Small intestine (tissue), 7 donors: ENCODE measurements around the gene CD14. TPM values are rescaled to one million over a fixed set of nuclear protein-coding genes. Genes with fewer than 3 reads are reported as not detected.
"Not testable (repeated sequence)": the region's sequence is repeated elsewhere in the genome, so short reads cannot be mapped to it uniquely, and the experiment has no call there.

Experiments used
- DNase-seq, 2 donors: peaks; one replicate each; pipeline versions ENCODE4 v3.0.0 to v3.0.0-alpha.2; 2013
- FAIRE-seq: peaks from 2 replicates; lab custom pipeline; 2012; peaks lifted over from hg19 to GRCh38; lab: Jason Lieb, UNC
- H3K27ac ChIP-seq, 3 donors: one replicate each; pipeline ENCODE4 v1.5.1; 2013; ENCODE audit warnings: low read length in 2 of 3, mild to moderate bottlenecking in 2 of 3, control low read depth in 1 of 3, inconsistent platforms in 1 of 3, low read depth in 1 of 3, moderate library complexity in 1 of 3
- H3K27me3 ChIP-seq, 3 donors: one replicate each; pipeline ENCODE4 v1.6.1; 2013; ENCODE audit warnings: low read length in 3 of 3, inconsistent platforms in 1 of 3; ENCODE audit not compliant: control insufficient read depth in 3 of 3, insufficient read depth in 3 of 3
- H3K36me3 ChIP-seq, 3 donors: one replicate each; pipeline ENCODE4 v1.6.1; 2013; ENCODE audit warnings: low read length in 3 of 3, inconsistent platforms in 1 of 3, low read depth in 1 of 3, mild to moderate bottlenecking in 1 of 3, moderate library complexity in 1 of 3; ENCODE audit not compliant: control insufficient read depth in 3 of 3, insufficient read depth in 2 of 3
- H3K4me1 ChIP-seq, 3 donors: one replicate each; pipeline ENCODE4 v1.6.1; 2013; ENCODE audit warnings: low read length in 2 of 3, inconsistent platforms in 1 of 3, low read depth in 1 of 3, mild to moderate bottlenecking in 1 of 3, moderate library complexity in 1 of 3; ENCODE audit not compliant: control insufficient read depth in 3 of 3, insufficient read depth in 2 of 3
- H3K4me3 ChIP-seq, 3 donors: one replicate each; pipeline ENCODE4 v1.5.1; 2013; ENCODE audit warnings: low read length in 3 of 3, control low read depth in 1 of 3, inconsistent platforms in 1 of 3, low read depth in 1 of 3, mild to moderate bottlenecking in 1 of 3, moderate library complexity in 1 of 3
- H3K9me3 ChIP-seq, 2 donors: one replicate each; pipeline ENCODE4 v1.6.1; 2013; ENCODE audit warnings: low read depth in 1 of 2, low read length in 1 of 2; ENCODE audit not compliant: control insufficient read depth in 2 of 2, insufficient read depth in 1 of 2
- WGBS, 3 donors: extraction: QIAGEN DNeasy Blood & Tissue Kit; methylation state at CpG; one replicate each; pipeline ENCODE4 v1.1.7; 2013; 5-methylcytosine and 5-hydroxymethylcytosine counted together
- polyA plus RNA-seq, 4 donors: library from polyadenylated mRNA; stranded (reverse) in 3 of 4; unstranded in 1 of 4; fragments of 200-250 nt in 3 of 4; fragments of 120-200 nt in 1 of 4; gene quantifications; one replicate each; pipeline versions ENCODE4 v1.2.1 to v1.2.3, GENCODE V29; 2013
- donor health status: healthy with polysubstance abuse.
- donor health status: control.
- donor health status: control.
- donor health status: Bipolar disorder and iron deficiency.
- donor health status: healthy.

CD14 gene
- polyA plus RNA-seq, 4 donors, result 3.1 to 30.3 (median 8.5) TPM

- Histone ChIP-seq H3K27me3 (no peaks in the 10 kb centered on the region), H3K36me3 (no peaks in the 10 kb centered on the region), H3K27ac (no peak overlapping the region), H3K4me3 (no peak overlapping the region), H3K9me3 (no peaks in the 10 kb centered on the region), H3K4me1 (no peaks in the 10 kb centered on the region)
- DNase-seq, result peak; percentile 28 to 42
- FAIRE-seq, result no peak
Measured at GRCh38 chr5:140600096-140600495, 32.9 kb downstream of the CD14 start.

- FAIRE-seq (no peak), DNase-seq (no peak)
- Histone ChIP-seq H3K27me3 (no peaks in the 10 kb centered on the region), H3K4me1 (no peaks in the 10 kb centered on the region), H3K4me3 (no peak overlapping the region), H3K9me3 (no peaks in the 10 kb centered on the region), H3K36me3 (no peaks in the 10 kb centered on the region), H3K27ac (no peak overlapping the region)
- 85 to 93% (median 93%) methylated on average over 2 of the region's 2 CpGs for WGBS, 3 donors
Measured at GRCh38 chr5:140598836-140599235, 34.1 kb downstream of the CD14 start.

- no peak for FAIRE-seq
- 63 to 77% (median 70%) methylated on average over 1 of the region's 1 CpG for WGBS, 3 donors
- no peak for DNase-seq
- H3K4me1 ChIP-seq, result no peaks in the 10 kb centered on the region
- H3K9me3 ChIP-seq, result no peaks in the 10 kb centered on the region
- H3K4me3 ChIP-seq, result no peak overlapping the region
- H3K27me3 ChIP-seq, result no peaks in the 10 kb centered on the region
- H3K27ac ChIP-seq, result no peak overlapping the region
- no peaks in the 10 kb centered on the region for H3K36me3 ChIP-seq
Measured at GRCh38 chr5:140596321-140596741, 36.6 kb downstream of the CD14 start.

GRCh38 chr5:140595538-140596300 lies 37.3 kb downstream of the CD14 start:
- H3K27me3 ChIP-seq, result no peaks in the 10 kb centered on the region
- no peak overlapping the region for H3K27ac ChIP-seq
- WGBS, 3 donors, result 53 to 58% (median 58%) methylated on average over 5 of the region's 5 CpGs
- H3K36me3 ChIP-seq, result no peaks in the 10 kb centered on the region
- no peaks in the 10 kb centered on the region for H3K9me3 ChIP-seq
- peak; percentile 50 to 56 for DNase-seq
- no peak overlapping the region for H3K4me3 ChIP-seq
- no peak for FAIRE-seq
- no peaks in the 10 kb centered on the region for H3K4me1 ChIP-seq

GRCh38 chr5:140594169-140594568 lies 38.8 kb downstream of the CD14 start:
- Histone ChIP-seq H3K36me3 (no peaks in the 10 kb centered on the region), H3K27ac (no peak overlapping the region), H3K4me3 (no peak overlapping the region), H3K9me3 (no peaks in the 10 kb centered on the region), H3K27me3 (no peaks in the 10 kb centered on the region), H3K4me1 (no peaks in the 10 kb centered on the region)
- FAIRE-seq, result no peak
- DNase-seq, result no peak
- 63 to 80% (median 76%) methylated on average over 4 to 6 of the region's 6 CpGs for WGBS, 3 donors

- H3K4me1 ChIP-seq, H3K27ac ChIP-seq, H3K36me3 ChIP-seq, H3K27me3 ChIP-seq, FAIRE-seq, H3K9me3 ChIP-seq: not testable (repeated sequence)
- WGBS, 3 donors, result 36 to 53% (median 42%) methylated on average over 8 to 12 of the region's 14 CpGs
- peak overlapping the region in 1 of 3 donors; percentile 23 for H3K4me3 ChIP-seq
- DNase-seq, result peak in 1 of 2 donors; percentile 36
Measured at GRCh38 chr5:140593070-140593469, 39.9 kb downstream of the CD14 start.

- Histone ChIP-seq H3K27me3 (no peaks in the 10 kb centered on the region), H3K9me3 (no peaks in the 10 kb centered on the region), H3K4me3 (no peak overlapping the region), H3K36me3 (no peaks in the 10 kb centered on the region), H3K4me1 (no peaks in the 10 kb centered on the region), H3K27ac (no peak overlapping the region)
- no peak for FAIRE-seq
- no peak for DNase-seq
- WGBS, 3 donors, result 78 to 89% (median 80%) methylated on average over 5 of the region's 5 CpGs
Measured at GRCh38 chr5:140591747-140592372, 41.1 kb downstream of the CD14 start.

- FAIRE-seq, result no peak
- Histone ChIP-seq H3K27me3 (no peaks in the 10 kb centered on the region), H3K4me3 (no peak overlapping the region), H3K27ac (no peak overlapping the region), H3K36me3 (no peaks in the 10 kb centered on the region), H3K9me3 (no peaks in the 10 kb centered on the region), H3K4me1 (no peaks in the 10 kb centered on the region)
- DNase-seq, result no peak
- WGBS, 3 donors, result 92 to 95% (median 92%) methylated on average over 7 of the region's 7 CpGs
Measured at GRCh38 chr5:140590861-140591260, 42.1 kb downstream of the CD14 start.
